HepG2 (cell line): ENCODE data around the gene CREBBP. TPM values are rescaled to one million over a fixed set of nuclear protein-coding genes. Genes with fewer than 3 reads are reported as not detected.

Experiments used
- CCDC6 ChIP-seq: sonication (generic); formaldehyde crosslinking; IDR thresholded peaks from 2 replicates; pipeline ENCODE4 v1.8.1; 2022; ENCODE audit warnings: mild to moderate bottlenecking, missing genetic modification reagents, moderate library complexity
- DZIP1 ChIP-seq: sonication (generic); formaldehyde crosslinking; IDR thresholded peaks from 2 replicates; pipeline ENCODE4 v1.5.0; 2020; ENCODE audit warnings: mild to moderate bottlenecking, missing genetic modification reagents
- GLI4 ChIP-seq: sonication (generic); formaldehyde crosslinking; IDR thresholded peaks from 2 replicates; pipeline ENCODE4 v1.5.1; 2020; ENCODE audit warnings: missing genetic modification reagents, mild to moderate bottlenecking, moderate library complexity, borderline replicate concordance
- HOXD1 ChIP-seq: sonication (generic); formaldehyde crosslinking; IDR thresholded peaks from 2 replicates; pipeline ENCODE4 v1.5.0; 2020; ENCODE audit warnings: missing genetic modification reagents
- IRF9 ChIP-seq: sonication (generic); formaldehyde crosslinking; IDR thresholded peaks from 2 replicates; pipeline ENCODE4 v1.8.0; 2022; ENCODE audit warnings: missing genetic modification reagents, mild to moderate bottlenecking, borderline replicate concordance
- KAT8 ChIP-seq: IDR thresholded peaks from 2 replicates; pipeline ENCODE4 v1.6.1; 2016; ENCODE audit warnings: missing genetic modification reagents, missing compliant biosample characterization
- MAFG ChIP-seq: sonication (generic); formaldehyde crosslinking; IDR thresholded peaks from 2 replicates; pipeline ENCODE4 v1.5.1; 2020; ENCODE audit warnings: mild to moderate bottlenecking, missing genetic modification reagents
- MTF2 ChIP-seq: sonication (generic); formaldehyde crosslinking; IDR thresholded peaks from 2 replicates; pipeline ENCODE4 v1.5.0; 2020; ENCODE audit warnings: missing genetic modification reagents, borderline replicate concordance
- NCOA5 ChIP-seq: sonication (generic); formaldehyde crosslinking; IDR thresholded peaks from 2 replicates; pipeline ENCODE4 v1.4.0; 2020; ENCODE audit warnings: missing genetic modification reagents
- RBFOX2 ChIP-seq: fragments of 200-400 bp; formaldehyde crosslinking; IDR thresholded peaks from 2 replicates; pipeline ENCODE4 v1.6.1; 2017; ENCODE audit warnings: low read depth, mild to moderate bottlenecking, low read length
- REXO4 ChIP-seq: sonication (generic); formaldehyde crosslinking; IDR thresholded peaks from 2 replicates; pipeline ENCODE4 v1.8.0; 2022; ENCODE audit warnings: missing genetic modification reagents, mild to moderate bottlenecking, borderline replicate concordance
- SPEN ChIP-seq: sonication (generic); formaldehyde crosslinking; IDR thresholded peaks from 2 replicates; pipeline ENCODE4 v1.5.1; 2020; ENCODE audit warnings: low read depth, mild to moderate bottlenecking, missing genetic modification reagents
- TBX2 ChIP-seq: sonication (generic); formaldehyde crosslinking; IDR thresholded peaks from 2 replicates; pipeline ENCODE4 v1.5.0; 2020; ENCODE audit warnings: missing genetic modification reagents, mild to moderate bottlenecking, borderline replicate concordance
- TFAP4 ChIP-seq: sonication (generic); IDR thresholded peaks from 2 replicates; pipeline ENCODE4 v1.6.1; 2016; ENCODE audit warnings: low read depth, borderline replicate concordance
- ZNF446 ChIP-seq: sonication (generic); formaldehyde crosslinking; IDR thresholded peaks from 2 replicates; pipeline ENCODE4 v1.5.0; 2020; ENCODE audit warnings: mild to moderate bottlenecking, missing genetic modification reagents
- ZNF496 ChIP-seq: sonication (generic); formaldehyde crosslinking; IDR thresholded peaks from 2 replicates; pipeline ENCODE4 v1.8.1; 2023; ENCODE audit warnings: mild to moderate bottlenecking, moderate library complexity, missing genetic modification reagents; ENCODE audit not compliant: insufficient replicate concordance
- ZNF646 ChIP-seq: sonication (generic); formaldehyde crosslinking; IDR thresholded peaks from 2 replicates; pipeline ENCODE4 v1.9.0; 2021; ENCODE audit warnings: mild to moderate bottlenecking, missing genetic modification reagents
- polyA plus RNA-seq, 8 experiments: library from polyadenylated mRNA; depleted of rRNA in 3 of 8; stranded (reverse) in 7 of 8; unstranded in 1 of 8; fragments of >200 nt; fragmentation: Illumina TruSeq in 4 of 8; extraction: Trizol in 4 of 8; gene quantifications; 2 replicates each; pipeline versions ENCODE4 v1.2.1 to v1.2.3, GENCODE V29; 2011 to 2016; ENCODE audit warnings: low read depth in 4 of 8, missing spikeins in 1 of 8, mixed read lengths in 1 of 8; ENCODE audit not compliant: insufficient read depth in 1 of 8
- total RNA-seq, 5 experiments: library from RNA; depleted of rRNA; stranded (reverse); fragments of >200 nt; fragmentation: Illumina TruSeq; extraction: Trizol; gene quantifications; 2 replicates each; pipeline ENCODE4 v1.2.3, GENCODE V29; 2016; ENCODE audit warnings: low read depth in 1 of 5

Gene CREBBP
- total and polyA plus RNA-seq, 2 of the 13 experiments (the other 11 are each of a cell fraction or from before 2014, with no cell fraction given) = 5.3 to 10.4 TPM

GRCh38 chr16:3880623-3881498 lies at the start of gene CREBBP (continued):
- TF ChIP-seq ZNF646 (CRISPR knock-in tag) (no peak), DZIP1 (CRISPR knock-in tag) (peak; percentile 47; the same call in 1 of the 2 replicates), CCDC6 (0 out of 2 replicates have a peak, but pooled peaks have one; percentile 63), TBX2 (CRISPR knock-in tag) (peak; percentile 13; the same call in 1 of the 2 replicates), RBFOX2 (peak; percentile 82), HOXD1 (CRISPR knock-in tag) (0 out of 2 replicates have a peak, but pooled peaks have one; percentile 21), GLI4 (CRISPR knock-in tag) (no peak), SPEN (CRISPR knock-in tag) (peak; percentile 74; the same call in 1 of the 2 replicates), NCOA5 (CRISPR knock-in tag) (no peak), MAFG (CRISPR knock-in tag) (no peak), IRF9 (CRISPR knock-in tag) (peak; percentile 65; the same call in 1 of the 2 replicates), REXO4 (CRISPR knock-in tag) (no peak), MTF2 (no peak), ZNF496 (CRISPR knock-in tag) (no peak), TFAP4 (peak; percentile 13; the same call in 1 of the 2 replicates), ZNF446 (no peak), KAT8 (CRISPR knock-in tag) (peak; percentile 17; the same call in 1 of the 2 replicates)
